HFFc6 (cell line): ENCODE measurements around the gene ITGB1. TPM values are rescaled to one million over a fixed set of nuclear protein-coding genes. Genes with fewer than 3 reads are reported as not detected.
A peak's percentile ranks its signal among the peaks of the same experiment; 100 is the strongest.

Source experiments
- DNase-seq: peaks from one replicate; pipeline ENCODE4 v3.0.0-alpha.2; 2018
- H3K27ac Mint-ChIP-seq: 2 replicates; pipeline ENCODE4 v1.8.0; 2020; ENCODE audit warnings: mild to moderate bottlenecking, mixed read lengths
- H3K27me3 Mint-ChIP-seq: 2 replicates; pipeline ENCODE4 v1.8.0; 2021; ENCODE audit warnings: mild to moderate bottlenecking, moderate library complexity, mixed read lengths; ENCODE audit not compliant: insufficient read depth
- H3K36me3 Mint-ChIP-seq: 2 replicates; pipeline ENCODE4 v1.8.0; 2021; ENCODE audit warnings: low read depth, mixed read lengths
- H3K4me1 Mint-ChIP-seq: 2 replicates; pipeline ENCODE4 v1.8.0; 2020; ENCODE audit warnings: low read depth, mixed read lengths
- H3K4me3 Mint-ChIP-seq: 2 replicates; pipeline ENCODE4 v1.8.0; 2020; ENCODE audit warnings: mild to moderate bottlenecking, moderate library complexity, mixed read lengths
- H3K9me3 Mint-ChIP-seq: 2 replicates; pipeline ENCODE4 v1.8.0; 2020; ENCODE audit warnings: mild to moderate bottlenecking, mixed read lengths
- CTCF ChIP-seq: fragments of 200-600 bp; sonication (generic); IDR thresholded peaks from 2 replicates; pipeline ENCODE4 v1.5.0; 2021; ENCODE audit warnings: antibody characterized with exemption, mild to moderate bottlenecking
- total RNA-seq, 6 experiments: library from RNA; stranded (reverse); fragmentation: NEBNext Ultra II Directional; extraction: Animal tissue kit (Norgen Biotek cat#: 25700); gene quantifications; 2 replicates in 1 of 6; 3 replicates in 5 of 6; pipeline ENCODE4 v1.2.3, GENCODE V29; 2021

The ITGB1 gene
- total RNA-seq, 6 experiments from 2014 or later = 1,442 to 1,960 (median 1,623) TPM

GRCh38 chr10:32960022-32960421, 2.0 kb upstream of the ITGB1 start:
- H3K4me1 Mint-ChIP-seq = peaks cover 77% of the 10 kb centered on the region
- peaks cover 21% of the 10 kb centered on the region for H3K36me3 Mint-ChIP-seq
- peak overlapping the region; percentile 94 for H3K4me3 Mint-ChIP-seq
- no peaks in the 10 kb centered on the region; the same call in 1 of the 2 replicates for H3K27me3 Mint-ChIP-seq
- no peak for TF ChIP-seq CTCF
- no peak for DNase-seq
- H3K27ac Mint-ChIP-seq = peak overlapping the region; percentile 98
- no peaks in the 10 kb centered on the region for H3K9me3 Mint-ChIP-seq

- Mint-ChIP-seq H3K9me3 (no peaks in the 10 kb centered on the region), H3K36me3 (peaks cover 26% of the 10 kb centered on the region), H3K4me3 (peak overlapping the region; percentile 94), H3K27me3 (no peaks in the 10 kb centered on the region; the same call in 1 of the 2 replicates), H3K27ac (peak overlapping the region; percentile 98), H3K4me1 (peaks cover 78% of the 10 kb centered on the region)
- TF ChIP-seq CTCF = no peak
- DNase-seq = no peak
Observed at GRCh38 chr10:32959006-32959920, 1.2 kb upstream of the ITGB1 start.

- Mint-ChIP-seq H3K4me3 (peak overlapping the region; percentile 90), H3K27ac (peak overlapping the region; percentile 77), H3K9me3 (no peaks in the 10 kb centered on the region), H3K4me1 (peaks cover 78% of the 10 kb centered on the region), H3K36me3 (peaks cover 33% of the 10 kb centered on the region), H3K27me3 (no peaks in the 10 kb centered on the region; the same call in 1 of the 2 replicates)
- no peak for DNase-seq
- TF ChIP-seq CTCF = no peak
Observed at GRCh38 chr10:32957341-32958084, 517 bp downstream of the ITGB1 start.

- DNase-seq = no peak
- TF ChIP-seq CTCF = no peak
- Mint-ChIP-seq H3K4me1 (peaks cover 78% of the 10 kb centered on the region), H3K36me3 (peaks cover 35% of the 10 kb centered on the region), H3K9me3 (no peaks in the 10 kb centered on the region), H3K27me3 (no peaks in the 10 kb centered on the region; the same call in 1 of the 2 replicates), H3K4me3 (peak overlapping the region; percentile 90), H3K27ac (peak overlapping the region; percentile 77)
Observed at GRCh38 chr10:32956365-32957197, 1.4 kb downstream of the ITGB1 start.

GRCh38 chr10:32955790-32956189, 2.2 kb downstream of the ITGB1 start:
- peaks cover 35% of the 10 kb centered on the region for H3K36me3 Mint-ChIP-seq
- no peak for TF ChIP-seq CTCF
- H3K4me3 Mint-ChIP-seq = peak overlapping the region; percentile 90
- H3K4me1 Mint-ChIP-seq = peaks cover 78% of the 10 kb centered on the region
- DNase-seq = no peak
- no peaks in the 10 kb centered on the region; the same call in 1 of the 2 replicates for H3K27me3 Mint-ChIP-seq
- H3K9me3 Mint-ChIP-seq = no peaks in the 10 kb centered on the region
- peak overlapping the region; percentile 77 for H3K27ac Mint-ChIP-seq
